OCI-LY1 (cell line): ENCODE measurements around the gene PET117.
"Not testable (repeated sequence)": the region's sequence is repeated elsewhere in the genome, so short reads cannot be mapped to it uniquely, and the experiment has no call there.

ENCODE experiments used
- H2AFZ ChIP-seq: fragments of 200-600 bp; sonication (generic), shearing (Covaris generic); 2 replicates; pipeline ENCODE4 v1.6.0; 2014; ENCODE audit warnings: antibody characterized with exemption, mild to moderate bottlenecking, low read length
- H3F3A ChIP-seq: fragments of 200-600 bp; sonication (generic), shearing (Covaris generic); 2 replicates; pipeline ENCODE4 v1.6.0; 2014; ENCODE audit warnings: mild to moderate bottlenecking, antibody characterized with exemption, low read length, moderate library complexity; ENCODE audit not compliant: insufficient read depth
- H3K27ac ChIP-seq: fragments of 200-600 bp; sonication (generic); 2 replicates; pipeline ENCODE4 v1.5.1; 2014; ENCODE audit warnings: low read length, mixed run types, mild to moderate bottlenecking, low read depth; ENCODE audit not compliant: poor library complexity, severe bottlenecking
- H3K27me3 ChIP-seq: fragments of 200-600 bp; sonication (generic); 2 replicates; pipeline ENCODE4 v1.6.0; 2014; ENCODE audit warnings: antibody characterized with exemption, mild to moderate bottlenecking, low read length, moderate library complexity; ENCODE audit not compliant: insufficient read depth
- H3K36me3 ChIP-seq: fragments of 200-600 bp; sonication (generic); 2 replicates; pipeline ENCODE4 v1.6.1; 2014; ENCODE audit warnings: mild to moderate bottlenecking, antibody characterized with exemption, low read length, moderate library complexity, mixed read lengths; ENCODE audit not compliant: insufficient read depth
- H3K4me1 ChIP-seq: fragments of 200-600 bp; sonication (generic); 2 replicates; pipeline ENCODE4 v1.5.1; 2014; ENCODE audit warnings: mild to moderate bottlenecking, low read length, moderate library complexity; ENCODE audit not compliant: insufficient read depth, severe bottlenecking
- H3K4me2 ChIP-seq: fragments of 200-600 bp; sonication (generic), shearing (Covaris generic); 2 replicates; pipeline ENCODE4 v1.6.1; 2014; ENCODE audit warnings: low read length
- H3K4me3 ChIP-seq: fragments of 200-600 bp; sonication (generic); 2 replicates; pipeline ENCODE4 v1.5.1; 2014; ENCODE audit warnings: low read length, low read depth, mild to moderate bottlenecking, mixed read lengths; ENCODE audit not compliant: poor library complexity, severe bottlenecking
- H3K79me2 ChIP-seq: fragments of 200-600 bp; shearing (Covaris generic); 2 replicates; pipeline ENCODE4 v1.6.1; 2016; ENCODE audit warnings: mixed run types, low read length, mixed read lengths; ENCODE audit not compliant: insufficient read depth
- H3K9ac ChIP-seq: fragments of 200-600 bp; sonication (generic), shearing (Covaris generic); 2 replicates; pipeline ENCODE4 v1.6.1; 2014; ENCODE audit warnings: mild to moderate bottlenecking, low read length, mixed read lengths
- H3K9me2 ChIP-seq: fragments of 200-600 bp; sonication (generic), shearing (Covaris generic); 2 replicates; pipeline ENCODE4 v1.6.1; 2014; ENCODE audit warnings: low read depth, mild to moderate bottlenecking, low read length, mixed read lengths
- H3K9me3 ChIP-seq: fragments of 200-600 bp; shearing (Covaris generic); 2 replicates; pipeline ENCODE4 v1.6.1; 2014; ENCODE audit warnings: low read length, mixed read lengths
- H4K20me1 ChIP-seq: fragments of 200-600 bp; sonication (generic), shearing (Covaris generic); 2 replicates; pipeline ENCODE4 v1.6.0; 2016; ENCODE audit warnings: mild to moderate bottlenecking, low read length; ENCODE audit not compliant: insufficient read depth
- EZH2 ChIP-seq: fragments of 200-600 bp; sonication (generic), shearing (Covaris generic); IDR thresholded peaks from 2 replicates; pipeline ENCODE4 v1.8.0; 2017; ENCODE audit warnings: borderline replicate concordance, mixed run types, mild to moderate bottlenecking, antibody characterized with exemption, low read length, moderate library complexity, mixed read lengths
- TF ChIP-seq, protein P1 (sequence below): fragments of 200-600 bp; sonication (generic), shearing (Covaris generic); IDR thresholded peaks from 2 replicates; pipeline ENCODE4 v1.5.1; 2017; ENCODE audit warnings: mild to moderate bottlenecking, antibody characterized with exemption, low read length, moderate library complexity, mixed read lengths

Gene PET117

DNA sequence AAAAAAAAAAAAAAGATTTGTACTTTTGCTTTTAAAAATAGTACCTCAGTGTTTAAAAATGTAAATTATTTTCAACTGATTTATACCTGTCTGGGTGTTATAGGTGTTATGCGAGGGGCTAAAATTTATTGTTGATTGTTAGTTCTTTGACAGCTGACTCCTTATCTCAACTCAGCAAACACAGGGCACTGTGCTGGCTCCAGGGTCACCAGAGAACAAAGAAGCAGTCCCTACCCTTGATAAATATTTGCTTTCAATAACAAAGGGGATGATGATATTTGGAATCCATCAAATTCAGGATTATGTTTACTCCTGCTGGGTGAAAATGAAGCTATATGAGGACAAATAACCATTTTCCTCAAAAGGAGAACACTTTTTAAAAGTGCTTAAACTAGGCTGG, 34.2 kb upstream of the PET117 start:
- H3K79me2 ChIP-seq, result no peaks in the 10 kb centered on the region
- H3K9ac ChIP-seq, result no peak overlapping the region
- no peak for TF ChIP-seq EZH2
- TF ChIP-seq, protein P1, sequence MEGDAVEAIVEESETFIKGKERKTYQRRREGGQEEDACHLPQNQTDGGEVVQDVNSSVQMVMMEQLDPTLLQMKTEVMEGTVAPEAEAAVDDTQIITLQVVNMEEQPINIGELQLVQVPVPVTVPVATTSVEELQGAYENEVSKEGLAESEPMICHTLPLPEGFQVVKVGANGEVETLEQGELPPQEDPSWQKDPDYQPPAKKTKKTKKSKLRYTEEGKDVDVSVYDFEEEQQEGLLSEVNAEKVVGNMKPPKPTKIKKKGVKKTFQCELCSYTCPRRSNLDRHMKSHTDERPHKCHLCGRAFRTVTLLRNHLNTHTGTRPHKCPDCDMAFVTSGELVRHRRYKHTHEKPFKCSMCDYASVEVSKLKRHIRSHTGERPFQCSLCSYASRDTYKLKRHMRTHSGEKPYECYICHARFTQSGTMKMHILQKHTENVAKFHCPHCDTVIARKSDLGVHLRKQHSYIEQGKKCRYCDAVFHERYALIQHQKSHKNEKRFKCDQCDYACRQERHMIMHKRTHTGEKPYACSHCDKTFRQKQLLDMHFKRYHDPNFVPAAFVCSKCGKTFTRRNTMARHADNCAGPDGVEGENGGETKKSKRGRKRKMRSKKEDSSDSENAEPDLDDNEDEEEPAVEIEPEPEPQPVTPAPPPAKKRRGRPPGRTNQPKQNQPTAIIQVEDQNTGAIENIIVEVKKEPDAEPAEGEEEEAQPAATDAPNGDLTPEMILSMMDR, result no peak
- no peak overlapping the region for H3K4me3 ChIP-seq
- no peaks in the 10 kb centered on the region for H3K4me1 ChIP-seq
- H3K4me2 ChIP-seq, result no peak overlapping the region
- H3K9me3 ChIP-seq, result no peaks in the 10 kb centered on the region
- no peaks in the 10 kb centered on the region for H3K9me2 ChIP-seq
- no peaks in the 10 kb centered on the region for H3K27me3 ChIP-seq
- no peaks in the 10 kb centered on the region for H3F3A ChIP-seq
- no peak overlapping the region for H3K27ac ChIP-seq
- H3K36me3 ChIP-seq, result no peaks in the 10 kb centered on the region
- no peak overlapping the region for H2AFZ ChIP-seq
- H4K20me1 ChIP-seq, result no peaks in the 10 kb centered on the region

DNA sequence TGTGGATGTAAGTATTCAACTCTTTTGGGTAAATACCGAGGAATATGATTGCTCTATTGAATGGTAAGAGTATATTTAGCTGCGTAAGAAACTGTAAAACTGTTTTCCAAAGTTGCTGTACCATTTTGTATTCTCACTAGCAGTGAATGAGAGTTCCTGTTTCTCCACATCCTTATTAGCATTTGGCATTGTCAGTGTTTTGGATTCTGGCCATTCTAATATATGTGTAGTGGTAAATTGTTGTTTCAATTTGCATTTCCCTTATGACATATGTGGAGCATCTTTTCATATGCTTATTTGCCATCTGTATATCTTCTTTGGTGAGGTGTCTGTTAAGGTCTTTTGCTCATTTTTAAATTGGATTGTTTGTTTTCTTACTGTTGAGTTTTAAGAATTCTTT, 29.3 kb upstream of the PET117 start:
- Histone ChIP-seq H3K27me3 (no peaks in the 10 kb centered on the region), H3K9me3 (no peaks in the 10 kb centered on the region), H3K4me2 (no peak overlapping the region), H3F3A (no peaks in the 10 kb centered on the region), H2AFZ (no peak overlapping the region), H3K9ac (no peak overlapping the region), H3K4me1 (no peaks in the 10 kb centered on the region), H3K4me3 (no peak overlapping the region), H3K9me2 (no peaks in the 10 kb centered on the region), H4K20me1 (no peaks in the 10 kb centered on the region), H3K79me2 (no peaks in the 10 kb centered on the region), H3K27ac (no peak overlapping the region), H3K36me3 (no peaks in the 10 kb centered on the region)
- TF ChIP-seq, protein P1, result no peak
- no peak for TF ChIP-seq EZH2

DNA sequence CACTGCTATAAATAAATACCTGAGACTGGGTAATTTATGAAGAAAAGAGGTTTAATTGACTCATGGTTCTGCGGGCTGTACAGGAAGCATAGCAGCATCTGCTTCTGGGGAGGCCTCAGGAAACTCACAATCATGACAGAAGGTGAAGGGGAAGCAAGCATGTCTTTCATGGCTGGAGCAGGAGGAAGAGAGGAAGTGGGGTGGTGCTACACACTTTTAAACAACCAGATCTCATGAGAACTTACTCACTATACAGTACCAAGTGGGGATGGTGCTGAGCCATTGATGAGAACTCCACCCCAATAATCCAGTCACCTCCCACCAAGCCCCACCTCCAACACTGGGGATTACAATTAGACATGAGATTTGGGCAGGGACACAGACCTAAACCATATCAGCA, 9.1 kb upstream of the PET117 start:
- H3K4me1 ChIP-seq, H3K9ac ChIP-seq: not testable (repeated sequence)

DNA sequence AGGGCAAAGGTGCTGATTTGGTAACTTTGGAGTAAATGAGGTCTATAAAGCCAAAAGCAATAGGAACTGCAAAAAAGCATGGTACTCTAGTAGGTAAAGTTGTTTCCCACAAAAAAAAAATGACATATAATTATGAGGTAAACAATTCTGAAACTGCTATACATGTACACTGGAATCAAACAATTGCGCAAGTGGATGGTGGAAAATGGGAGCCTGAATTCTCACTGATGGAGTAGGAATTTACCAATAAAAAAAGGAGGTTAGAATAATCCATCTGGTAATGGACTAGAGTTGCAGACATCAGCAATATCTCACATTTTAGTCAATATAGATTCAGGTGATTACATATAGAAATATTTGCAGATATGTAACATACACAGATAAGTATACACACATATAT, 5.0 kb upstream of the PET117 start:
- Histone ChIP-seq H3K4me2 (no peak overlapping the region), H3K9ac (no peak overlapping the region), H3F3A (no peaks in the 10 kb centered on the region), H2AFZ (no peak overlapping the region), H3K9me2 (no peaks in the 10 kb centered on the region), H3K27ac (no peak overlapping the region), H4K20me1 (no peaks in the 10 kb centered on the region), H3K79me2 (no peaks in the 10 kb centered on the region), H3K27me3 (no peaks in the 10 kb centered on the region; the same call in 1 of the 2 replicates), H3K4me3 (no peak overlapping the region), H3K9me3 (no peaks in the 10 kb centered on the region), H3K4me1 (peaks cover 4% of the 10 kb centered on the region), H3K36me3 (no peaks in the 10 kb centered on the region; the same call in 1 of the 2 replicates)
- TF ChIP-seq EZH2, result no peak
- TF ChIP-seq, protein P1, result no peak

More for the DNA sequence above, 9.1 kb upstream of the PET117 start:
- not testable (repeated sequence) for H3K27ac ChIP-seq, H3K4me3 ChIP-seq, H3K27me3 ChIP-seq, H3K79me2 ChIP-seq, H3K9me3 ChIP-seq, H2AFZ ChIP-seq, H3K9me2 ChIP-seq, H3K4me2 ChIP-seq, H3F3A ChIP-seq, H4K20me1 ChIP-seq, H3K36me3 ChIP-seq
